Endothelial cell of umbilical vein (primary cell): ENCODE results near the gene FARP1.

Experiments used
- POLR2A ChIP-seq: IDR thresholded peaks from 2 replicates; pipeline ENCODE4 v1.6.1; 2012; ENCODE audit warnings: low read depth, mild to moderate bottlenecking, control low read depth, low read length
- TF ChIP-seq, protein P1 (sequence below), 2 donors: IDR thresholded peaks; 1 replicate in 1 of 2; 2 replicates in 1 of 2; pipeline ENCODE4 v1.5.1; 2011; ENCODE audit warnings: low read length in 2 of 2, mild to moderate bottlenecking in 2 of 2, moderate library complexity in 2 of 2, control low read depth in 1 of 2, inconsistent platforms in 1 of 2, low read depth in 1 of 2; ENCODE audit not compliant: insufficient read depth in 1 of 2; ENCODE audit errors: extremely low read depth in 1 of 2

DNA sequence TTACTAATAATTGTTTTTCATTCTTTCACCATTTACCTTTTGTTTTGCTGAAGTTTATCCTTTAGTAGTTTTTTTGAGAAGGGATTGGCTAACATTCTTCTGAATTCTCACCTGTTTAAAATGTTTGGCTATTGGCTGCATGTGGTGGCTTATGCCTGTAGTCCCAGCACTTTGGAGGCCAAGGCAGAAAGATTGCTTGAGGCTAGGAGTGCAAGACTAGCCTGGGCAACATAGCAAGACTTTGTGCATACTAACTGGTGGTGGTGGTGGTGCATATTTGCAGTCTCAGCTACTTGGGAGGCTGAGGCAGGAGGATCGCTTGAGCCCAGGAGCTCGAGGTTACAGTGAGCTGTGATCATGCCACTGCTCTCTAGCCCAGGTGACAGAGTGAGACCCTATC is 61.7 kb downstream of the FARP1 start:
- TF ChIP-seq, protein P1, sequence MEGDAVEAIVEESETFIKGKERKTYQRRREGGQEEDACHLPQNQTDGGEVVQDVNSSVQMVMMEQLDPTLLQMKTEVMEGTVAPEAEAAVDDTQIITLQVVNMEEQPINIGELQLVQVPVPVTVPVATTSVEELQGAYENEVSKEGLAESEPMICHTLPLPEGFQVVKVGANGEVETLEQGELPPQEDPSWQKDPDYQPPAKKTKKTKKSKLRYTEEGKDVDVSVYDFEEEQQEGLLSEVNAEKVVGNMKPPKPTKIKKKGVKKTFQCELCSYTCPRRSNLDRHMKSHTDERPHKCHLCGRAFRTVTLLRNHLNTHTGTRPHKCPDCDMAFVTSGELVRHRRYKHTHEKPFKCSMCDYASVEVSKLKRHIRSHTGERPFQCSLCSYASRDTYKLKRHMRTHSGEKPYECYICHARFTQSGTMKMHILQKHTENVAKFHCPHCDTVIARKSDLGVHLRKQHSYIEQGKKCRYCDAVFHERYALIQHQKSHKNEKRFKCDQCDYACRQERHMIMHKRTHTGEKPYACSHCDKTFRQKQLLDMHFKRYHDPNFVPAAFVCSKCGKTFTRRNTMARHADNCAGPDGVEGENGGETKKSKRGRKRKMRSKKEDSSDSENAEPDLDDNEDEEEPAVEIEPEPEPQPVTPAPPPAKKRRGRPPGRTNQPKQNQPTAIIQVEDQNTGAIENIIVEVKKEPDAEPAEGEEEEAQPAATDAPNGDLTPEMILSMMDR (IDR thresholded peaks at IDR 0.05; ENCODE audit: extremely low read depth in 1 of 2, insufficient read depth in 1 of 2, low read depth in 1 of 2, low read length in 2 of 2): no peak
- no peak for TF ChIP-seq POLR2A
